GM12892 (cell line): ENCODE measurements around the gene ARHGAP27.

Experiments used
- DNase-seq: peaks from one replicate; pipeline ENCODE4 v3.0.0; 2011; ENCODE audit not compliant: insufficient read length
- FAIRE-seq: peaks from 2 replicates; lab custom pipeline; 2011; peaks lifted over from hg19 to GRCh38; lab: Jason Lieb, UNC
- POLR2A ChIP-seq: IDR thresholded peaks from 2 replicates; pipeline ENCODE4 v1.6.1; 2011; ENCODE audit warnings: low read depth, low read length, control low read depth
- POLR2AphosphoS5 ChIP-seq: IDR thresholded peaks from 2 replicates; pipeline ENCODE4 v1.6.1; 2011; ENCODE audit warnings: low read depth, low read length, control low read depth
- TAF1 ChIP-seq: IDR thresholded peaks from 2 replicates; pipeline ENCODE4 v1.6.1; 2011; ENCODE audit warnings: low read depth, mild to moderate bottlenecking, control low read depth, low read length, borderline replicate concordance

ARHGAP27 gene

DNA sequence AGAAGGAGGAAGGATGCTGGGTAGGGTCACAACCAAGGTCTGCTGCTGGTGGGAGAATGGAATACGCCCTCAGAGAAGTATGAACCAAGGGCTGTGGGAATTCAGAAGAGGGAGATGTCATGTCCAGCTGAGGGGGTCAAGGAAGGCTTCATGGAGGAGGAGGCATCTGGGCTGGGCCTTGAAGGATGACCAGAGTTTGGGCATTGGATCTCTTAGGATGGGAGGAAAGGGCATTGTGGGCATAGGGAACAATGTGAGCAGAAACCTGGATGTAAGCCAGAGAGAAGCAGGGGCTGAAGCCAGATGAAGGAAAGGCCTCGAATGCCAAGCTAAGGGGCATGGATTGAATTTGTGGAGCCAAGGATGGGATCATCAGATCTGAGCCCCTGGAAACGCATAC is 66.6 kb downstream of the ARHGAP27 start:
- TF ChIP-seq POLR2AphosphoS5 (no peak), TAF1 (no peak), POLR2A (no peak)
- FAIRE-seq: no peak
- no peak for DNase-seq

DNA sequence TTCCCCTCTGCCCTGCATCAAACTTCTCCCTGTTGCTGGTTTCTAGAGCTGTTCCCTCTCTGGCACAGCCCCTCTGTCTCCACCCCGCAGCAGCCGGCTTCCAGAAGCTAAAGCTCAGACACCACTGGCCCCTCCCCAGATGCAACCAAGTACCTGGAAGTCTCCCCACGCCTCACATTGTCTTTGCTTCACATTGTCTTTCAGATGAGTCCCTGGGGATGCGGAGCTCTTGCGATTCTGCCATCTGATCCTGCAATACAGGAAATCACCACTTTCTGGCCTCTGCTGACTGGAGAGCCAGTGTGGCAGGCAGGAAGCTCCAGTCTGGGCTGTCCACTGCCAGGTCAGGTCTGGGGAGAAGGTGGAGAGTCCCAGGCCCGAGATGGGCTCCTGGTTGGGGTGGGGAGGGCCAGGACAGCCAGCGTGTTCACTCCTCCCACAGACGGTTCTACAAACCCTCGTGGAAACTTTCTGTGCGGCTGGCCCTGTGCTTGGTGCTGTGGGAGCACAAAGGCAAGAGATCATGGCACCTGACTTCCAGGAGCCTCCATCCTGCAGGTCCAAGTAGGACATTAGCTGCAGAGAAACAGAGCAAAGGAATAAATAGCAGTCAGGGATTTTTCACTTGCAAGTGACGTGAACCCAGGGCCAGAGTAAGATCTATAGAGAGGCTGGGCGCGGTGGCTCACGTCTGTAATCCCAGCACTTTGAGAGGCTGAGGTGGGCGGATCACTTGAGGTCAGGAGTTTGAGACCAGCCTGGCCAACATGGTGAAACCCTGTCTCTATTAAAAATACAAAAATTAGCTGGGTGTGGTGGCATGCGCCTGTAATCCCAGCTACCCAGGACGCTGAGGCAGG is 67.9 kb downstream of the ARHGAP27 start:
- DNase-seq: no peak
- TF ChIP-seq POLR2A: no peak
- no peak for FAIRE-seq

DNA sequence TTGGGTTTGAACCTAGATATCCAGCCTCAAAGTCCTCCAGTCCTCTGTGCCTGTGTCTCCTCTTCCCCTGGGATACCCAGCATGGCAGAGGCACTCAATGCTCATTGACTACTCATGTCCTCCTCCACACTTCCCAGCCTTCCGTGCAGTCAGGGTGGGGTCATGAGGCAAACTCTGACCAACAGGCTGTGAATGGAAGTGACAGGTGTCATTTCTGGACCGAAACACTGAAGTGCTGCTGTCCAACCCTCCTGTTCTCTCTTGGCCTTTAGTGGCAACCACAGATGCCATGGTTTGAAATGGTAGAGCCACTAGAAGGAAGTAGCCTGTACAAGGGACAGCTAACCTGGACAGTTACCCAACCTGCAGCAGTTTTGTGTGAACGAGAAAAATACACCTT is 69.2 kb downstream of the ARHGAP27 start:
- TF ChIP-seq POLR2A (no peak), POLR2AphosphoS5 (no peak), TAF1 (no peak)
- FAIRE-seq (no peak), DNase-seq (no peak)

- FAIRE-seq (no peak), DNase-seq (no peak)
- no peak for TF ChIP-seq TAF1
- no peak for TF ChIP-seq POLR2AphosphoS5
- no peak for TF ChIP-seq POLR2A
Measured at GRCh38 chr17:45361976-45362375, 70.7 kb downstream of the ARHGAP27 start.

GRCh38 chr17:45361451-45361850 is 71.2 kb downstream of the ARHGAP27 start:
- TF ChIP-seq POLR2AphosphoS5 (no peak), TAF1 (no peak), POLR2A (no peak)
- FAIRE-seq (no peak), DNase-seq (no peak)

- TF ChIP-seq TAF1 (no peak), POLR2AphosphoS5 (no peak), POLR2A (no peak)
- no peak for DNase-seq
- FAIRE-seq: peak; percentile 48
Measured at GRCh38 chr17:45357364-45357997, 75.2 kb downstream of the ARHGAP27 start.

- no peak for FAIRE-seq
- TF ChIP-seq POLR2A (no peak), TAF1 (no peak), POLR2AphosphoS5 (no peak)
- no peak for DNase-seq
Measured at GRCh38 chr17:45355087-45355486, 77.6 kb downstream of the ARHGAP27 start.

GRCh38 chr17:45353043-45353442 is 79.6 kb downstream of the ARHGAP27 start:
- DNase-seq: no peak
- peak; percentile 94 for FAIRE-seq
- no peak for TF ChIP-seq POLR2A
- TF ChIP-seq TAF1: no peak
- no peak for TF ChIP-seq POLR2AphosphoS5

- DNase-seq (no peak), FAIRE-seq (peak; percentile 9)
- TF ChIP-seq POLR2A (no peak), POLR2AphosphoS5 (no peak), TAF1 (no peak)
Measured at GRCh38 chr17:45351831-45352230, 80.8 kb downstream of the ARHGAP27 start.

GRCh38 chr17:45347444-45347843 is 85.2 kb downstream of the ARHGAP27 start:
- FAIRE-seq (no peak), DNase-seq (no peak)
- TF ChIP-seq POLR2AphosphoS5 (no peak), TAF1 (no peak), POLR2A (no peak)

- DNase-seq: no peak
- no peak for FAIRE-seq
- TF ChIP-seq POLR2A (no peak), POLR2AphosphoS5 (no peak), TAF1 (no peak)
Measured at GRCh38 chr17:45346216-45347015, 86.3 kb downstream of the ARHGAP27 start.
